H1 (cell line): ENCODE results near the gene CAGE1. TPM values are rescaled to one million over a fixed set of nuclear protein-coding genes. Genes with fewer than 3 reads are reported as not detected.

Experiments used
- CTCF ChIA-PET: fragments of 300-600 bp; sonication (Branson Sonifier 250); formaldehyde crosslinking; loops from one replicate; lab custom pipeline; 2021; ENCODE audit not compliant: partially characterized antibody; lab: Charles Lee
- POLR2A ChIA-PET: fragments of 300-600 bp; sonication (Branson Sonifier 250); formaldehyde crosslinking; loops from one replicate; lab custom pipeline; 2021; ENCODE audit warnings: inconsistent platforms; ENCODE audit not compliant: partially characterized antibody; lab: Charles Lee
- DNase-seq, 2 experiments: peaks; one replicate each; pipeline versions ENCODE4 v3.0.0 to v3.0.0-alpha.2; 2010 to 2022; ENCODE audit warnings: low spot score in 2 of 2, low read depth in 1 of 2, mixed read lengths in 1 of 2
- FAIRE-seq: peaks from 2 replicates; lab custom pipeline; 2011; peaks lifted over from hg19 to GRCh38; lab: Jason Lieb, UNC
- H2AFZ ChIP-seq: 2 replicates; pipeline ENCODE4 v1.8.1; 2012; ENCODE audit warnings: low read length, inconsistent platforms
- H2AK5ac ChIP-seq: 2 replicates; pipeline ENCODE4 v1.6.1; 2013; ENCODE audit warnings: low read depth, low read length
- H2BK120ac ChIP-seq: replicated peaks from 2 replicates; pipeline ENCODE3; 2013; ENCODE audit warnings: low read depth, low read length, inconsistent platforms
- H2BK12ac ChIP-seq: 2 replicates; pipeline ENCODE4 v1.6.1; 2013; ENCODE audit warnings: low read depth, low read length
- H2BK15ac ChIP-seq: 2 replicates; pipeline ENCODE4 v1.6.1; 2013; ENCODE audit warnings: low read length
- H2BK20ac ChIP-seq: 2 replicates; pipeline ENCODE4 v1.6.1; 2013; ENCODE audit warnings: low read length
- H2BK5ac ChIP-seq: 2 replicates; pipeline ENCODE4 v1.6.1; 2013; ENCODE audit warnings: low read depth, low read length
- H3K14ac ChIP-seq: 2 replicates; pipeline ENCODE4 v1.6.1; 2013; ENCODE audit warnings: inconsistent platforms; ENCODE audit not compliant: insufficient read length
- H3K18ac ChIP-seq: 2 replicates; pipeline ENCODE4 v1.6.1; 2013; ENCODE audit warnings: low read length; ENCODE audit errors: extremely low read depth
- H3K23ac ChIP-seq: 2 replicates; pipeline ENCODE4 v1.6.1; 2013; ENCODE audit warnings: inconsistent platforms; ENCODE audit not compliant: insufficient read length
- H3K23me2 ChIP-seq: 2 replicates; pipeline ENCODE4 v1.6.1; 2013; ENCODE audit warnings: low read depth, low read length
- H3K27ac ChIP-seq: 2 replicates; pipeline ENCODE4 v1.6.1; 2011; ENCODE audit warnings: low read depth, low read length, inconsistent platforms
- H3K27me3 ChIP-seq, 4 experiments: replicated peaks in 1 of 4; 1 replicate in 1 of 4; 2 replicates in 3 of 4; pipeline versions ENCODE4 v1.6.1 to v1.8.1; 2011 to 2013; ENCODE audit warnings: low read length in 3 of 4, mild to moderate bottlenecking in 3 of 4, inconsistent platforms in 2 of 4, mixed read lengths in 2 of 4, moderate library complexity in 1 of 4; ENCODE audit not compliant: control insufficient read depth in 3 of 4, insufficient read depth in 3 of 4; ENCODE audit errors: extremely low read depth in 1 of 4
- H3K36me3 ChIP-seq, 4 experiments: 2 replicates each; pipeline versions ENCODE4 v1.6.1 to v1.8.1; 2011 to 2013; ENCODE audit warnings: mild to moderate bottlenecking in 4 of 4, low read length in 3 of 4, moderate library complexity in 2 of 4, control low read depth in 1 of 4, inconsistent platforms in 1 of 4; ENCODE audit not compliant: insufficient read depth in 4 of 4, control insufficient read depth in 2 of 4
- H3K4ac ChIP-seq: replicated peaks from 2 replicates; pipeline ENCODE3; 2013; ENCODE audit warnings: low read length, low read depth, mixed read lengths, inconsistent platforms; ENCODE audit not compliant: insufficient read length
- H3K4me1 ChIP-seq, 4 experiments: replicated peaks in 1 of 4; 1 replicate in 1 of 4; 2 replicates in 3 of 4; pipeline versions ENCODE4 v1.6.1 to v1.8.1; 2011 to 2013; ENCODE audit warnings: low read length in 3 of 4, inconsistent platforms in 2 of 4, mixed read lengths in 1 of 4; ENCODE audit not compliant: insufficient read depth in 4 of 4, control insufficient read depth in 3 of 4
- H3K4me2 ChIP-seq, 2 experiments: 2 replicates each; pipeline versions ENCODE4 v1.6.1 to v1.8.1; 2011 to 2013; ENCODE audit warnings: low read depth in 2 of 2, low read length in 2 of 2, control low read depth in 1 of 2, inconsistent platforms in 1 of 2, mild to moderate bottlenecking in 1 of 2; ENCODE audit not compliant: insufficient read depth in 1 of 2
- H3K4me3 ChIP-seq, 4 experiments: fragments of 200-600, 300-600 bp in 1 of 4; sonication (generic), shearing (Covaris generic), sonication (Bioruptor Twin) in 1 of 4; 2 replicates each; pipeline versions ENCODE4 v1.5.1 to v1.8.1; 2011 to 2016; ENCODE audit warnings: low read length in 4 of 4, low read depth in 3 of 4, control low read depth in 2 of 4, inconsistent platforms in 2 of 4, mild to moderate bottlenecking in 2 of 4, mixed read lengths in 1 of 4, moderate library complexity in 1 of 4; ENCODE audit not compliant: insufficient read depth in 2 of 4; ENCODE audit errors: extremely low read depth in 1 of 4
- H3K56ac ChIP-seq: replicated peaks from 2 replicates; pipeline ENCODE3; 2013; ENCODE audit warnings: low read depth, mild to moderate bottlenecking, mixed read lengths, low read length, inconsistent platforms; ENCODE audit not compliant: insufficient read length
- H3K79me1 ChIP-seq: 2 replicates; pipeline ENCODE4 v1.6.1; 2013; ENCODE audit warnings: low read depth, low read length, control low read depth
- H3K79me2 ChIP-seq, 2 experiments: 2 replicates each; pipeline versions ENCODE4 v1.6.1 to v1.8.1; 2012 to 2013; ENCODE audit warnings: low read length in 2 of 2, mild to moderate bottlenecking in 2 of 2, inconsistent platforms in 1 of 2; ENCODE audit not compliant: insufficient read depth in 2 of 2, control insufficient read depth in 1 of 2
- H3K9ac ChIP-seq, 4 experiments: replicated peaks in 1 of 4; 1 replicate in 1 of 4; 2 replicates in 3 of 4; pipeline versions ENCODE4 v1.6.1 to v1.8.1; 2011 to 2013; ENCODE audit warnings: low read depth in 3 of 4, low read length in 3 of 4, control low read depth in 2 of 4, mild to moderate bottlenecking in 2 of 4, moderate library complexity in 2 of 4, inconsistent platforms in 1 of 4; ENCODE audit errors: extremely low read depth in 1 of 4
- H3K9me3 ChIP-seq, 2 experiments: 2 replicates each; pipeline versions ENCODE4 v1.6.1 to v1.8.1; 2012 to 2013; ENCODE audit warnings: mild to moderate bottlenecking in 2 of 2, moderate library complexity in 2 of 2, control low read depth in 1 of 2, inconsistent platforms in 1 of 2, low read depth in 1 of 2, low read length in 1 of 2, mixed read lengths in 1 of 2; ENCODE audit not compliant: insufficient read depth in 2 of 2
- H4K20me1 ChIP-seq, 2 experiments: replicated peaks in 1 of 2; 2 replicates each; pipeline versions ENCODE3 to v1.8.1; 2011 to 2013; ENCODE audit warnings: inconsistent platforms in 2 of 2, low read length in 2 of 2, mild to moderate bottlenecking in 1 of 2; ENCODE audit not compliant: insufficient read depth in 2 of 2, control insufficient read depth in 1 of 2
- H4K5ac ChIP-seq: 2 replicates; pipeline ENCODE4 v1.6.1; 2013; ENCODE audit warnings: low read length, low read depth, mixed read lengths, inconsistent platforms; ENCODE audit not compliant: insufficient read length
- H4K8ac ChIP-seq: 2 replicates; pipeline ENCODE4 v1.8.0; 2013; ENCODE audit warnings: mild to moderate bottlenecking, moderate library complexity, low read length, inconsistent platforms; ENCODE audit not compliant: insufficient read depth; ENCODE audit errors: extremely low read depth
- H4K91ac ChIP-seq: replicated peaks from 2 replicates; pipeline ENCODE3; 2013; ENCODE audit warnings: low read length, mixed read lengths, inconsistent platforms; ENCODE audit not compliant: insufficient read length
- SP1 ChIP-seq: IDR thresholded peaks from 2 replicates; pipeline ENCODE4 v1.6.1; 2011; ENCODE audit warnings: low read depth, low read length
- WGBS, 2 experiments: shearing (Covaris generic) in 1 of 2; methylation state at CpG; one replicate each; pipeline versions ENCODE4 v1.1.6 to v1.1.7; 2013 to 2015; ENCODE audit warnings: low lambda C conversion rate in 2 of 2, mixed read lengths in 2 of 2, inconsistent platforms in 1 of 2, low coverage in 1 of 2, missing lambda C conversion rate in 1 of 2; ENCODE audit not compliant: insufficient replicate concordance in 2 of 2, insufficient coverage in 1 of 2, insufficient read length in 1 of 2; ENCODE audit errors: extremely low coverage in 1 of 2, missing lambda C conversion rate in 1 of 2; 5-methylcytosine and 5-hydroxymethylcytosine counted together
- polyA plus RNA-seq, 7 experiments: library from polyadenylated mRNA; depleted of rRNA in 3 of 7; stranded (reverse) in 5 of 7; unstranded in 2 of 7; fragments of >200 nt in 5 of 7; fragments of 200-250 nt in 2 of 7; gene quantifications; 1 replicate in 5 of 7; 2 replicates in 1 of 7; 4 replicates in 1 of 7; pipeline versions ENCODE4 v1.2.1 to v1.2.3, GENCODE V29; 2011 to 2013; ENCODE audit warnings: missing spikeins in 2 of 7, mixed read lengths in 2 of 7
- total RNA-seq: library from RNA; stranded (reverse); fragmentation: NEBNext Ultra II Directional; extraction: Animal tissue kit (Norgen Biotek cat#: 25700); gene quantifications from 2 replicates; pipeline ENCODE4 v1.2.1, GENCODE V29; 2021

CAGE1 gene
- total and polyA plus RNA-seq, 2 of the 8 experiments (the other 6 are each of a cell fraction or from before 2014, with no cell fraction given), result 0.09 TPM; not detected in 1

DNA sequence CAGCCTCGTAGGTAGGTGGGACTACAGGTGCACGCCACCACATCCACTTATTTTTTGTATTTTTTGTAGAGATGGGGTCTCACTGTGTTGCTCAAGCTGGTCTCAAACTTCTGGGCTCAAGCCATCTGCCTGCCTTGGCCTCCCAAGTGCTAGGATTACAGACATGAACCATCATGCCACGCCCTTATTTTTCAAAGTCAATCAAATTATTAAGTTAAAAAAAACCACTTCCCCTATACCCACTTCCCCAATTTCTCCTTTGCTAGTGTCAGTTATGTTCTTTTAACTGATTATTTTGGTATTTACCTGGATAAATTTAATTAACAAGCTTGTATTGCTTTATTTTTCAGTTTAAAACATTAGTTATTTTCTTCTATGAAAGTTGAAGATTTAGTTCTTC, 49.7 kb upstream of the CAGE1 start:
- Histone ChIP-seq H2BK12ac (no peak overlapping the region), H3K9ac (no peak overlapping the region), H2AK5ac (no peak overlapping the region), H3K4me3 (no peak overlapping the region), H2BK15ac (no peak overlapping the region), H3K56ac (no peak overlapping the region), H2BK20ac (no peak overlapping the region), H3K14ac (no peak overlapping the region), H3K4me1 (no peaks in the 10 kb centered on the region; a peak in 1 of 7 replicates), H3K18ac (no peak overlapping the region), H3K36me3 (no peaks in the 10 kb centered on the region), H3K9me3 (no peaks in the 10 kb centered on the region; a peak in 1 of 4 replicates), H3K27me3 (no peaks in the 10 kb centered on the region), H2BK5ac (no peak overlapping the region), H3K4ac (no peak overlapping the region), H4K91ac (no peak overlapping the region), H3K4me2 (no peak overlapping the region), H3K79me2 (no peaks in the 10 kb centered on the region), H4K20me1 (no peaks in the 10 kb centered on the region), H3K23me2 (no peaks in the 10 kb centered on the region; the same call in 1 of the 2 replicates), H3K23ac (no peak overlapping the region), H4K8ac (no peak overlapping the region), H3K79me1 (no peaks in the 10 kb centered on the region), H2BK120ac (no peak overlapping the region), H2AFZ (no peak overlapping the region), H3K27ac (no peak overlapping the region), H4K5ac (no peak overlapping the region)
- no peak for FAIRE-seq
- DNase-seq, result no peak
- ChIA-PET CTCF (interaction anchor here (1.6 kb wide), 1 partner anchor 17 kb away, joined by 3 read pairs; no protein-coding TSS in a partner anchor), POLR2A (no interaction called here)
- WGBS, 2 experiments, result 85% methylated on average over 3 of the region's 3 CpGs; no CpG with 5 or more reads in 1 of the 2 experiments
- no peak for TF ChIP-seq SP1
